ENCODE results near the gene PCDHGA1. TPM values are rescaled to one million over a fixed set of nuclear protein-coding genes. Genes with fewer than 3 reads are reported as not detected.

PCDHGA1 gene
- polyA plus RNA-seq, 2 donors: 0.13 to 0.22 TPM

DNA sequence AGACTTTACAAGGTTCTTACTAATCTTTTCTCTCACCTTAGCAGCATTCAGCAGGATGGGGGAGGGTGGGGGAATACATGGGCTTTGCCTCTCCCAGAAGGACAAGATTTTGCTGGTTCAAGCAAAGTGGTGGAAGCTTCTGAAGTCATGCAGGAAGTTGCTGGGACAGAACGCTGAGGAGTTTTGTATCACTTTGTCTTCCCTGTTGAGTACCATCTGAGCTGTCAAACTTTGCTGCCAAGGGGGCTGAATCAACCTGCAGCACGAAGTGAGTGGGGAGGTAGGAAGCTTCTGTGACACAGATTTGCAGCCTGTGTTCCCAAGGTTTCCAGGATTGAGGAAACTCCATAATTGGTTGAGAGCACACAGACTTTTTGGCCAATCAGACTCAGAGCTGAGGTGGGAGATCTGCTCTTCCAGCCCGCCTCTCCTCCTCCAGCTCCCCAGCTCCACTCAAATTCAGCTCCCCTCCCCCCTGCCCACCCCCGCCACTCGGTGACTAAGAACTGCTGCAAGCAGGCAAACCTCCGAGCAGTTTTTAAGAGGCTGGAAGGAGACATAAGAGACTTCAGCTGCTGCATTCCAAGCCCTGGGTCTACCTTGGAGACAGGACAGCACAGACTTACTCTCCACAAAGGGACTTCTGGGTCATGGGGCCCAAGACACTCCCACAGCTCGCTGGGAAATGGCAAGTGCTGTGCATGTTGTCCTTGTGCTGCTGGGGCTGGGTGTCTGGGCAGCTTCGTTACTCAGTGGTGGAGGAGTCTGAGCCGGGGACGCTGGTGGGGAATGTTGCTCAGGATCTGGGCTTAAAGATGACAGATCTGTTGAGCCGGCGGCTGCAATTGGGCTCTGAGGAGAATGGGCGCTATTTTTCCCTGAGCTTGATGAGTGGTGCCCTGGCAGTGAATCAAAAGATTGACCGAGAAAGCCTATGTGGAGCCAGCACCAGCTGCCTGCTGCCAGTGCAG is 158.6 kb downstream of the PCDHGA1 start, which contains the start of gene PCDHGC5:
PCDHGC5 (plus strand) TSS at position 491 of the 971 bp plus-strand sequence; CDS start at position 651, 160 bp downstream.
- peaks cover 0 to 2% of the 10 kb centered on the region in 2 donors for H3K9me3 ChIP-seq (ENCODE audit: control insufficient read depth in 2 of 2, insufficient read depth in 1 of 2, low read depth in 1 of 2, low read length in 1 of 2)
- no peaks in the 10 kb centered on the region for H3K27me3 ChIP-seq (ENCODE audit: control insufficient read depth in 1 of 2, insufficient read depth in 2 of 2, low read length in 2 of 2)
- no peak within 1 kb of the TSS for H3K4me3 ChIP-seq (ENCODE audit: low read depth in 1 of 2, low read length in 2 of 2)
- 60 to 69% methylated on average over 13 to 14 of the region's 14 CpGs for WGBS, 2 donors
- H3K4me1 ChIP-seq (ENCODE audit: control insufficient read depth in 2 of 2, insufficient read depth in 2 of 2, low read length in 1 of 2): peaks cover 2 to 5% of the 10 kb centered on the region in 2 donors
- H3K36me3 ChIP-seq (ENCODE audit: control insufficient read depth in 2 of 2, insufficient read depth in 2 of 2, low read length in 1 of 2): peaks cover 0 to 19% of the 10 kb centered on the region in 2 donors
- H3K27ac ChIP-seq (ENCODE audit: low read depth in 2 of 2, low read length in 1 of 2): no peak within 1 kb of the TSS

DNA sequence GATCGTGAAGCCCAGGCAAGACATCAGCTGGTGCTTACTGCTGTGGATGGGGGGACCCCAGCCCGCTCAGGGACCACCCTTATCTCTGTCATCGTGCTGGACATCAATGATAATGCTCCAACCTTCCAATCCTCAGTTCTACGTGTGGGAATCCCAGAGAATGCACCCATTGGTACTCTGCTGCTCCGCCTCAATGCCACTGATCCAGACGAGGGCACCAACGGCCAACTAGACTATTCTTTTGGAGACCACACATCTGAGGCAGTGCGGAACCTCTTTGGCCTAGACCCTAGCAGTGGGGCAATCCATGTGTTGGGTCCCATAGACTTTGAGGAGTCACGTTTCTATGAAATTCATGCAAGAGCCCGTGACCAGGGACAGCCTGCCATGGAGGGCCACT is 159.5 kb downstream of the PCDHGA1 start:
- H3K27me3 ChIP-seq (ENCODE audit: control insufficient read depth in 1 of 2, insufficient read depth in 2 of 2, low read length in 2 of 2): no peaks in the 10 kb centered on the region
- 87 to 91% methylated on average over 10 of the region's 10 CpGs for WGBS, 2 donors
- H3K9me3 ChIP-seq (ENCODE audit: control insufficient read depth in 2 of 2, insufficient read depth in 1 of 2, low read depth in 1 of 2, low read length in 1 of 2): peaks cover 0 to 2% of the 10 kb centered on the region in 2 donors
- H3K36me3 ChIP-seq (ENCODE audit: control insufficient read depth in 2 of 2, insufficient read depth in 2 of 2, low read length in 1 of 2): peaks cover 0 to 20% of the 10 kb centered on the region in 2 donors
- no peak overlapping the region for H3K27ac ChIP-seq (ENCODE audit: low read depth in 2 of 2, low read length in 1 of 2)
- no peak overlapping the region for H3K4me3 ChIP-seq (ENCODE audit: low read depth in 1 of 2, low read length in 2 of 2)
- peaks cover under 1 to 2% of the 10 kb centered on the region in 2 donors for H3K4me1 ChIP-seq (ENCODE audit: control insufficient read depth in 2 of 2, insufficient read depth in 2 of 2, low read length in 1 of 2)

DNA sequence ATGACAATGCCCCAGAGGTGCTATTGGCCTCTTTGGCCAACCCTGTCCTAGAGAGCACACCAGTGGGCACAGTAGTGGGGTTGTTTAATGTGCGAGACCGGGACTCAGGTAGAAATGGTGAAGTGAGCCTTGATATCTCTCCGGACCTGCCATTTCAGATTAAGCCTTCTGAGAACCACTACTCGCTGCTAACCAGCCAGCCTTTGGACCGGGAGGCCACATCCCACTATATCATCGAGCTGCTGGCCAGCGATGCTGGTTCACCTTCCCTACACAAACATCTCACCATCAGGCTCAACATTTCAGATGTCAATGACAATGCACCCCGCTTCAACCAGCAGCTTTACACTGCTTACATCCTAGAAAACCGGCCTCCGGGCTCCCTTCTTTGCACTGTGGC is 160.0 kb downstream of the PCDHGA1 start:
- H3K4me3 ChIP-seq (ENCODE audit: low read depth in 1 of 2, low read length in 2 of 2): no peak overlapping the region
- H3K36me3 ChIP-seq (ENCODE audit: control insufficient read depth in 2 of 2, insufficient read depth in 2 of 2, low read length in 1 of 2): peaks cover 0 to 23% of the 10 kb centered on the region in 2 donors
- peaks cover 0 to 1% of the 10 kb centered on the region in 2 donors for H3K9me3 ChIP-seq (ENCODE audit: control insufficient read depth in 2 of 2, insufficient read depth in 1 of 2, low read depth in 1 of 2, low read length in 1 of 2)
- H3K27me3 ChIP-seq (ENCODE audit: control insufficient read depth in 1 of 2, insufficient read depth in 2 of 2, low read length in 2 of 2): no peaks in the 10 kb centered on the region
- peaks cover 0 to 5% of the 10 kb centered on the region in 2 donors for H3K4me1 ChIP-seq (ENCODE audit: control insufficient read depth in 2 of 2, insufficient read depth in 2 of 2, low read length in 1 of 2)
- H3K27ac ChIP-seq (ENCODE audit: low read depth in 2 of 2, low read length in 1 of 2): no peak overlapping the region
- 94% methylated on average over 10 of the region's 10 CpGs for WGBS, 2 donors

DNA sequence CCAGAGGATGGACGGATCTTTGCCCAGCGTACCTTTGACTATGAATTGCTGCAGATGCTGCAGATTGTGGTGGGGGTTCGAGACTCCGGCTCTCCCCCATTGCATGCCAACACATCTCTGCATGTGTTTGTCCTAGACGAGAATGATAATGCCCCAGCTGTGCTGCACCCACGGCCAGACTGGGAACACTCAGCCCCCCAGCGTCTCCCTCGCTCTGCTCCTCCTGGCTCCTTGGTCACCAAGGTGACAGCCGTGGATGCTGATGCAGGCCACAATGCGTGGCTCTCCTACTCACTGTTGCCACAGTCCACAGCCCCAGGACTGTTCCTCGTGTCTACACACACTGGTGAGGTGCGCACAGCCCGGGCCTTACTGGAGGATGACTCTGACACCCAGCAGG is 160.5 kb downstream of the PCDHGA1 start:
- H3K36me3 ChIP-seq (ENCODE audit: control insufficient read depth in 2 of 2, insufficient read depth in 2 of 2, low read length in 1 of 2): peaks cover 0 to 23% of the 10 kb centered on the region in 2 donors
- H3K4me1 ChIP-seq (ENCODE audit: control insufficient read depth in 2 of 2, insufficient read depth in 2 of 2, low read length in 1 of 2): peaks cover 0 to 8% of the 10 kb centered on the region in 2 donors
- H3K4me3 ChIP-seq (ENCODE audit: low read depth in 1 of 2, low read length in 2 of 2): no peak overlapping the region
- 90 to 91% methylated on average over 13 of the region's 13 CpGs for WGBS, 2 donors
- H3K9me3 ChIP-seq (ENCODE audit: control insufficient read depth in 2 of 2, insufficient read depth in 1 of 2, low read depth in 1 of 2, low read length in 1 of 2): no peaks in the 10 kb centered on the region
- H3K27me3 ChIP-seq (ENCODE audit: control insufficient read depth in 1 of 2, insufficient read depth in 2 of 2, low read length in 2 of 2): no peaks in the 10 kb centered on the region
- H3K27ac ChIP-seq (ENCODE audit: low read depth in 2 of 2, low read length in 1 of 2): no peak overlapping the region

DNA sequence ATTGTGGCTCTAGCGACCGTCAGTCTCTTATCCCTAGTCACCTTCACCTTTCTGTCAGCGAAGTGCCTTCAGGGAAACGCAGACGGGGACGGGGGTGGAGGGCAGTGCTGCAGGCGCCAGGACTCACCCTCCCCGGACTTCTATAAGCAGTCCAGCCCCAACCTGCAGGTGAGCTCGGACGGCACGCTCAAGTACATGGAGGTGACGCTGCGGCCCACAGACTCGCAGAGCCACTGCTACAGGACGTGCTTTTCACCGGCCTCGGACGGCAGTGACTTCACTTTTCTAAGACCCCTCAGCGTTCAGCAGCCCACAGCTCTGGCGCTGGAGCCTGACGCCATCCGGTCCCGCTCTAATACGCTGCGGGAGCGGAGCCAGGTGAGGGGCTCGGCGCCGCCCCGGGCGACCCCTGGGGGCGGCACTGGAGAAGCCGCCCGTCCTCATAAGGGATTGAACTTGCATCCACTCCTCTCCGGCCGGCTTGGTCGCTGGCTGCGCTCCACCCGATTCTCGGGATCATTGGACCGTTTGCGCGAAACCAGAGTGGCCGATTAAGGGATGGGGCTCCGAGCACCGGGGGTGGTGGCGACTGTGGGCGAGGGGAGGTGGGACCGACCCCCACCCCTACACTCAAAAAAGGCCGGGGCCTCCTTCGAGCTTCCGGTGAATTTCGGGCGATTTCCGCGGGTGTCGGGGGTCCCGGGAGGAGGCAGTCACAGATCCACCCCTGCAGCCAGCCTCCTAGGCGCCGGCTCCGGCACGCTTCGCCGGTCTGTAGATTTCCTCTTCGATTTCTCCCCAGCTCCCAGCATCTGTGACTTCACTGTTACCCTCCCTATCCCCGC is 161.2 kb downstream of the PCDHGA1 start:
- Histone ChIP-seq H3K4me3 (ENCODE audit: low read depth in 1 of 2, low read length in 2 of 2) (no peak overlapping the region), H3K9me3 (ENCODE audit: control insufficient read depth in 2 of 2, insufficient read depth in 1 of 2, low read depth in 1 of 2, low read length in 1 of 2) (no peaks in the 10 kb centered on the region), H3K36me3 (ENCODE audit: control insufficient read depth in 2 of 2, insufficient read depth in 2 of 2, low read length in 1 of 2) (peaks cover 0 to 19% of the 10 kb centered on the region in 2 donors), H3K27ac (ENCODE audit: low read depth in 2 of 2, low read length in 1 of 2) (no peak overlapping the region), H3K4me1 (ENCODE audit: control insufficient read depth in 2 of 2, insufficient read depth in 2 of 2, low read length in 1 of 2) (peaks cover 0 to 8% of the 10 kb centered on the region in 2 donors), H3K27me3 (ENCODE audit: control insufficient read depth in 1 of 2, insufficient read depth in 2 of 2, low read length in 2 of 2) (no peaks in the 10 kb centered on the region)
- 43 to 65% methylated on average over 61 to 66 of the region's 66 CpGs for WGBS, 2 donors

DNA sequence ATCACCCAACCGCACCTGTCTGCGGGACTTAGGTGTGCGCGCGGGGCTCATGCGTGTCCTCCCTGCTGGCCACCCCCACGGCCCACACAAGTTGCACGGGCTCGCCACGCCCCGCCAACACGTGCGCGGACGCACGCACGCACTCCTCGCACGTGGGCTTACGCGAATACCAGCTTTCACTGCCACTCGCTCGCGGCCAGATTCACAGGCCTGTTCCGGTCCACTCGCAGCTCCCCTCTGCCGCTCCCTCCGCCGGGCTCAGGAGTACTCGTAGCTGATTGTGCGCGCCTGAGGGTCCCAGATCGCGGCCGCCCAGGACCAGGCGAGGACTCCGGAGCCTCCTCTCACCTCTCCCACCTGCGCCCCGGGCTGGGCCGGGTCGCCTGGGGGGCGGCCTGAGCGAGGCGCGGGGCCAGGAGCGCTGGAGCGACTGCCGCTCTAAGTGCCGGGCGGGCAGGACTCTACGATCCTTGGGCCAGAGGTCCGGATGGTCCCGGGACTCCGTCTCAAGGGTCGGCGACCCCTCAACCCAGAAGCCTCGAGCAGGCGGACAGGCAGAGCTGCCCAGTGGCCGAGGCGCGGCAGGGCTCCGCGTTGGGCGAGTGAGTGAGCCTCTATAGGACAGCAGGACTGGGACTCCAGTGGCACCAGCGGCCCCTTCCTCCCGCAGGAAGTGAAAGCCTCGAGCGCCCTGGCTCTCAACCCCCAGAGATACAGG is 162.0 kb downstream of the PCDHGA1 start:
- 47 to 68% methylated on average over 68 of the region's 68 CpGs for WGBS, 2 donors
- Histone ChIP-seq H3K36me3 (ENCODE audit: control insufficient read depth in 2 of 2, insufficient read depth in 2 of 2, low read length in 1 of 2) (peaks cover 0 to 17% of the 10 kb centered on the region in 2 donors), H3K27me3 (ENCODE audit: control insufficient read depth in 1 of 2, insufficient read depth in 2 of 2, low read length in 2 of 2) (no peaks in the 10 kb centered on the region), H3K4me1 (ENCODE audit: control insufficient read depth in 2 of 2, insufficient read depth in 2 of 2, low read length in 1 of 2) (peaks cover 0 to 8% of the 10 kb centered on the region in 2 donors), H3K9me3 (ENCODE audit: control insufficient read depth in 2 of 2, insufficient read depth in 1 of 2, low read depth in 1 of 2, low read length in 1 of 2) (no peaks in the 10 kb centered on the region), H3K27ac (ENCODE audit: low read depth in 2 of 2, low read length in 1 of 2) (no peak overlapping the region), H3K4me3 (ENCODE audit: low read depth in 1 of 2, low read length in 2 of 2) (no peak overlapping the region)

DNA sequence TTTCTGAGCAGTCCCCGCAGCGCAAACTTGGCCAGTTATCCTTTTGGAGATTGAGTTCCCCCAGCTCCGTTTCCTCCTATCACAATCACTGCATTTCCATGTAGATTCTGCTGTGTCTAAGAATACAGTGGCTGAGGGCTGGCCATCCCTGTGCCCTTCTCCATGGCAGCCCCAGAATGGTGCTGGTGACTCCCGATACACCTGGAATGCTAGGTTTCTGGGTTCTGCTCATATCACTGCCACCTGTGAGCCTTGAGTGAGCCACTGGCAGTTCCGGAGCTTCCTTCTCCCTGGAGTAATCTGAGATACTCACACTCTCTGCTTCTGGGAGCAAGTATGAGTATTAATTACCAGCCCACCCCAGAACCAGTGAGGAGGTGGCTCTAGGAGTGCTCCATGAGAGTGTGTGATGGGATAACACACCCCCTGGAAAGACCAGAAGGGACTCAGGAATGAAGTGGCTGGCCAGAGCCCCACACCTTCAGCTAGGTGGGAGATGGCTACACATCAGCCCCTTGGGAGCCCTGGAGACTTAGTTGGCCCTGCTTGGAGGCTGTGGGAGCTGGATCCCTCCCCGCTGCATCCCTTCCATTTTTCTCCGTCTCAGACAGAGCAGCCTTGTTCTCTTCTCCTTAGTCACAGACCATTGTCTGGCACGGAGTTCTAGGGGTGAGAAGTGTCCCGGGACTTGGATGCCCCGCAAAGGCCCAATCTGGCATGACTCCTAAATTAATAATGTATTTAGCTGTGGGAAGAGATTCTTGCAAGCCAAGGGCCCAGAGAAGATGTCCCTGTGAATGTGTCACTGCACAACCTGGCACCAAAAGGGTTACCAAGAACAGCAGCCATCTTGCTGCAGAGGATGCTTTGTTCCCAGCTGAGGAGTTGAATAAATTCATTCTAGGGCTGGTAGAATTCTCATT is 163.4 kb downstream of the PCDHGA1 start:
- H3K4me1 ChIP-seq (ENCODE audit: control insufficient read depth in 2 of 2, insufficient read depth in 2 of 2, low read length in 1 of 2): peaks cover 0 to 8% of the 10 kb centered on the region in 2 donors
- no peak overlapping the region for H3K4me3 ChIP-seq (ENCODE audit: low read depth in 1 of 2, low read length in 2 of 2)
- no peaks in the 10 kb centered on the region for H3K9me3 ChIP-seq (ENCODE audit: control insufficient read depth in 2 of 2, insufficient read depth in 1 of 2, low read depth in 1 of 2, low read length in 1 of 2)
- WGBS, 2 donors: 74 to 79% methylated on average over 10 of the region's 10 CpGs
- H3K27ac ChIP-seq (ENCODE audit: low read depth in 2 of 2, low read length in 1 of 2): peak overlapping the region in 1 of 2 donors; percentile 10
- peaks cover 0 to 20% of the 10 kb centered on the region in 2 donors for H3K36me3 ChIP-seq (ENCODE audit: control insufficient read depth in 2 of 2, insufficient read depth in 2 of 2, low read length in 1 of 2)
- H3K27me3 ChIP-seq (ENCODE audit: control insufficient read depth in 1 of 2, insufficient read depth in 2 of 2, low read length in 2 of 2): no peaks in the 10 kb centered on the region

DNA sequence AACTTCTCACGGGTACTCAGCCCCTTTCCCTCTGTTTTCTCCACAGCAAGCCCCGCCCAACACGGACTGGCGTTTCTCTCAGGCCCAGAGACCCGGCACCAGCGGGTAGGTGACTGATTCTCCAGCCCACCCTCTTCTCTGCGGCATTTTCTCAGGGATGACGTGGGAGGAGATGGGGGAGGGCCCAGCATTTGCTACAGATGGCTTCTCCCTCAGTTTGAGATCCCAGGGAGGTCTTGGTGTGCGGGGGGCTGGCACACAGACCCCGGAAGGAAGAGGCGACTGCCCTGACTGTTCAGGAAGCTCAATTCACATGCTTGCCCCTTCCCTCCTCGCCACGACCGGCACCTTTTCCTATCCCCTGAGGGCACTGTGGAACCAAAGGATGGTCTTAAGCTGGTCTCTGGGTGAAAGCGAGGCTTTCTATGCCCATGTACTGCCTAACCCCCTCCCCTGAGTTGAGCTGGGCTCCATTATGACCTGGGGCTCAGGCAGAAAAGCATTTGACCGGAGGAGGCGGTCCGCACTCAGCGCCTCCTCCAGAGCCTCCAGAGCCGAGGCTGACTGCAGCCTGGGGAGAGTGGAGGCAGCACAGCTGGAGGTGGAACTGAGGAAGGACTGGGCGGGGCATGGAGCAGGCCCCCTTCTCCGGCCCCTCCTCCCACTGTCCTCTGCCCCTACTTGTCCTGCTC is 164.6 kb downstream of the PCDHGA1 start:
- 56 to 71% methylated on average over 22 of the region's 22 CpGs for WGBS, 2 donors
- Histone ChIP-seq H3K27me3 (ENCODE audit: control insufficient read depth in 1 of 2, insufficient read depth in 2 of 2, low read length in 2 of 2) (no peaks in the 10 kb centered on the region), H3K36me3 (ENCODE audit: control insufficient read depth in 2 of 2, insufficient read depth in 2 of 2, low read length in 1 of 2) (peaks cover 0 to 20% of the 10 kb centered on the region in 2 donors), H3K9me3 (ENCODE audit: control insufficient read depth in 2 of 2, insufficient read depth in 1 of 2, low read depth in 1 of 2, low read length in 1 of 2) (no peaks in the 10 kb centered on the region), H3K4me1 (ENCODE audit: control insufficient read depth in 2 of 2, insufficient read depth in 2 of 2, low read length in 1 of 2) (peaks cover 0 to 8% of the 10 kb centered on the region in 2 donors), H3K27ac (ENCODE audit: low read depth in 2 of 2, low read length in 1 of 2) (no peak overlapping the region), H3K4me3 (ENCODE audit: low read depth in 1 of 2, low read length in 2 of 2) (no peak overlapping the region)

Measured in esophagus (tissue), 2 donors.